ENCODE data around the gene CCDC33.

CCDC33 gene

GRCh38 chr15:74243431-74243830, 7.3 kb downstream of the CCDC33 start:
- Histone ChIP-seq H3K4me3 (ENCODE audit: insufficient read depth, low read depth, low read length) (no peak overlapping the region), H3K36me3 (ENCODE audit: control insufficient read depth, insufficient read depth, low read length) (no peaks in the 10 kb centered on the region), H3K27me3 (ENCODE audit: control insufficient read depth, insufficient read depth, low read length, poor library complexity, severe bottlenecking) (no peaks in the 10 kb centered on the region), H3K4me1 (ENCODE audit: control insufficient read depth, insufficient read depth, low read length) (peaks cover 58% of the 10 kb centered on the region), H3K9me3 (ENCODE audit: control insufficient read depth, low read length) (no peaks in the 10 kb centered on the region), H3K27ac (ENCODE audit: insufficient read depth, low read depth, low read length, poor library complexity, severe bottlenecking) (no peak overlapping the region)
- 81% methylated on average over 7 of the region's 7 CpGs for WGBS, 2 experiments

DNA sequence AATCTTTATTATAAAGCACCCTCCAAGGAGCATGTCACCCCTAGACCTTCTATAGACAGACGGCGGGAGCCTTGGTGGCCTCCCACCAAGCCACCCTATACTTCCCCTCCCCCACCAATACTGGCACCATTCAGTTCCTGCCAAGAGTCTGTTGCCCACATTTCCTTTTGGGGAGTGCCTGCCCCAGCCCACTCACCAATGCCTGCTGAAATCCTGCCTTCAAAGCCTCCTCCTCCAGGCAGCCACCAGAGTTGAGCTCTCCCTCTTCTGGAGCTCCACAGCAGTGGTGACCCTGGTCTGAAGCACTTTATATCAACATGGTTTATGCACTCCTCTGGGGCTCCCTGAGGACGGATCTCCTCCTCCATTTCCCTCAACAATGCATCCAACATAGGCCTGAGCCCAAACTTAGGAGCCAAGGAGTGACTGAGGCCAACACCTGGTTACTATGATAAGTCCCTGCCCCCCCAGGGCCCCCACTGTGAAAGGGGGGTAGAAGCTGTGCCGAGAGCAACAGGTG, 8.8 kb downstream of the CCDC33 start:
- Histone ChIP-seq H3K9me3 (ENCODE audit: control insufficient read depth, low read length) (no peaks in the 10 kb centered on the region), H3K36me3 (ENCODE audit: control insufficient read depth, insufficient read depth, low read length) (no peaks in the 10 kb centered on the region), H3K4me3 (ENCODE audit: insufficient read depth, low read depth, low read length) (peak overlapping the region; percentile 15), H3K27me3 (ENCODE audit: control insufficient read depth, insufficient read depth, low read length, poor library complexity, severe bottlenecking) (no peaks in the 10 kb centered on the region), H3K4me1 (ENCODE audit: control insufficient read depth, insufficient read depth, low read length) (peaks cover 43% of the 10 kb centered on the region), H3K27ac (ENCODE audit: insufficient read depth, low read depth, low read length, poor library complexity, severe bottlenecking) (no peak overlapping the region)
- 61 to 62% methylated on average over 4 of the region's 4 CpGs for WGBS, 2 experiments

DNA sequence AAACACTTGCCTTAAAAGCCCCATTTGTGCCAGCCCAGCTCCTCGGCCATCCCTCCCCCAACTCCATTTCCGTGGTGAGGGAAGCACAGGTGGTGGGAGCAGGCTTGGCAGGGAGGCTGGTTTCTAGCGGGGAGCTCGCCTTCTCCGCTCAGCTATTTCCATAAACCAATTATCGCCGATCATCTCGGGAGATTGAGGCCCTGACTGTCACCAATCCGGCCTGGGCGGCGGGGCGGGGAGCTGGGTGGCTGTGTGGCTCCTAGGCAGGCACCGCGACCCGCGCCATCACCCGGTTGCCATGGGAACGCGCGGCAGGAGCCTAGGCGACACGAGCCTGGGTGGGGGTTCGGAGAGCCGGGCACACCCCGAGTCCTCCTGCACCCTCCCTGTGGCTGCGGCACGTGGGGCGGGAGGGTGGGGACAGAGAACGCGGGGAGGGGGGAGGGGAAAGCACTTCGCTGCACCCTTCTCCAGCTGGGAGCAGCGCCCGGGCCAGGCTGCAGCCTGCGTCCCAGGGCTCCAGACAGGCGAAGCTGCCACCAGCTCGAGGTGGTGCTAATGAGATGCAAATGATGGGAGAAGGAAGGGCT, 9.3 kb downstream of the CCDC33 start:
- peak overlapping the region; percentile 15 for H3K4me3 ChIP-seq (ENCODE audit: insufficient read depth, low read depth, low read length)
- H3K4me1 ChIP-seq (ENCODE audit: control insufficient read depth, insufficient read depth, low read length): peaks cover 40% of the 10 kb centered on the region
- no peaks in the 10 kb centered on the region for H3K36me3 ChIP-seq (ENCODE audit: control insufficient read depth, insufficient read depth, low read length)
- H3K9me3 ChIP-seq (ENCODE audit: control insufficient read depth, low read length): no peaks in the 10 kb centered on the region
- no peaks in the 10 kb centered on the region for H3K27me3 ChIP-seq (ENCODE audit: control insufficient read depth, insufficient read depth, low read length, poor library complexity, severe bottlenecking)
- no peak overlapping the region for H3K27ac ChIP-seq (ENCODE audit: insufficient read depth, low read depth, low read length, poor library complexity, severe bottlenecking)
- WGBS, 2 experiments: 2% methylated on average over 34 to 36 of the region's 36 CpGs

- H3K9me3 ChIP-seq (ENCODE audit: control insufficient read depth, low read length): no peaks in the 10 kb centered on the region
- no peak overlapping the region for H3K4me3 ChIP-seq (ENCODE audit: insufficient read depth, low read depth, low read length)
- no peaks in the 10 kb centered on the region for H3K36me3 ChIP-seq (ENCODE audit: control insufficient read depth, insufficient read depth, low read length)
- H3K27ac ChIP-seq (ENCODE audit: insufficient read depth, low read depth, low read length, poor library complexity, severe bottlenecking): no peak overlapping the region
- 78 to 79% methylated on average over 6 of the region's 6 CpGs for WGBS, 2 experiments
- no peaks in the 10 kb centered on the region for H3K27me3 ChIP-seq (ENCODE audit: control insufficient read depth, insufficient read depth, low read length, poor library complexity, severe bottlenecking)
- H3K4me1 ChIP-seq (ENCODE audit: control insufficient read depth, insufficient read depth, low read length): peaks cover 14% of the 10 kb centered on the region
These were observed 14.1 kb downstream of the CCDC33 start for GRCh38 chr15:74250266-74250665.

GRCh38 chr15:74251131-74251811, 15.1 kb downstream of the CCDC33 start:
- H3K36me3 ChIP-seq (ENCODE audit: control insufficient read depth, insufficient read depth, low read length): no peaks in the 10 kb centered on the region
- peaks cover 6% of the 10 kb centered on the region for H3K4me1 ChIP-seq (ENCODE audit: control insufficient read depth, insufficient read depth, low read length)
- no peak overlapping the region for H3K27ac ChIP-seq (ENCODE audit: insufficient read depth, low read depth, low read length, poor library complexity, severe bottlenecking)
- H3K27me3 ChIP-seq (ENCODE audit: control insufficient read depth, insufficient read depth, low read length, poor library complexity, severe bottlenecking): no peaks in the 10 kb centered on the region
- H3K9me3 ChIP-seq (ENCODE audit: control insufficient read depth, low read length): no peaks in the 10 kb centered on the region
- no peak overlapping the region for H3K4me3 ChIP-seq (ENCODE audit: insufficient read depth, low read depth, low read length)
- 91 to 92% methylated on average over 5 of the region's 5 CpGs for WGBS, 2 experiments

DNA sequence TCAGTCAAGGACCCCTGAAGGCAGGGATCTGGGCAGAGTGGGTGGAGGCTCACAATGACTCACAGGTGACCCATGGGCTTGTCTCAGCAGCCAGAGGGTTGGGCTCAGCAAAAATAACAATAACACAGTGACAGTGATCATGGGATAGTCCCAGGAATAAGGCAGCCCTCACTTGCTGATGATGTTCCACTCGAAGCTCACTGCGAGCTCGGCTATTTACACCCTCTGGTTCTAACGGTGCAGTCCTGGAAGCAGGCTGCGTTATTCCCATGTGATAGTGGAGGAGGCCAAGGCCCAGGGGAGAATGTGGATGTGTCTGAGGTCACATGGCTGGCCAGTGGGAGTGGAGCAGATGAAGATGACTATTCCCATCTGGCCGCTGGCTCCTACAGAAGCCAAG, 16.2 kb downstream of the CCDC33 start:
- Histone ChIP-seq H3K4me1 (ENCODE audit: control insufficient read depth, insufficient read depth, low read length) (peaks cover 6% of the 10 kb centered on the region), H3K36me3 (ENCODE audit: control insufficient read depth, insufficient read depth, low read length) (no peaks in the 10 kb centered on the region), H3K27ac (ENCODE audit: insufficient read depth, low read depth, low read length, poor library complexity, severe bottlenecking) (no peak overlapping the region), H3K9me3 (ENCODE audit: control insufficient read depth, low read length) (no peaks in the 10 kb centered on the region), H3K27me3 (ENCODE audit: control insufficient read depth, insufficient read depth, low read length, poor library complexity, severe bottlenecking) (no peaks in the 10 kb centered on the region), H3K4me3 (ENCODE audit: insufficient read depth, low read depth, low read length) (no peak overlapping the region)
- 95 to 96% methylated on average over 6 of the region's 6 CpGs for WGBS, 2 experiments

- Histone ChIP-seq H3K4me3 (ENCODE audit: insufficient read depth, low read depth, low read length) (no peak overlapping the region), H3K9me3 (ENCODE audit: control insufficient read depth, low read length) (no peaks in the 10 kb centered on the region), H3K27ac (ENCODE audit: insufficient read depth, low read depth, low read length, poor library complexity, severe bottlenecking) (no peak overlapping the region), H3K27me3 (ENCODE audit: control insufficient read depth, insufficient read depth, low read length, poor library complexity, severe bottlenecking) (no peaks in the 10 kb centered on the region), H3K36me3 (ENCODE audit: control insufficient read depth, insufficient read depth, low read length) (no peaks in the 10 kb centered on the region), H3K4me1 (ENCODE audit: control insufficient read depth, insufficient read depth, low read length) (peaks cover 6% of the 10 kb centered on the region)
- 88 to 95% methylated on average over 1 of the region's 1 CpG for WGBS, 2 experiments
These were observed 16.6 kb downstream of the CCDC33 start for GRCh38 chr15:74252721-74253120.

- Histone ChIP-seq H3K4me3 (ENCODE audit: insufficient read depth, low read depth, low read length) (no peak overlapping the region), H3K27ac (ENCODE audit: insufficient read depth, low read depth, low read length, poor library complexity, severe bottlenecking) (no peak overlapping the region), H3K9me3 (ENCODE audit: control insufficient read depth, low read length) (no peaks in the 10 kb centered on the region), H3K27me3 (ENCODE audit: control insufficient read depth, insufficient read depth, low read length, poor library complexity, severe bottlenecking) (no peaks in the 10 kb centered on the region), H3K4me1 (ENCODE audit: control insufficient read depth, insufficient read depth, low read length) (peaks cover 8% of the 10 kb centered on the region), H3K36me3 (ENCODE audit: control insufficient read depth, insufficient read depth, low read length) (no peaks in the 10 kb centered on the region)
- WGBS, 2 experiments: 77 to 79% methylated on average over 7 of the region's 7 CpGs
These were observed 17.2 kb downstream of the CCDC33 start for GRCh38 chr15:74253211-74253921.

- H3K36me3 ChIP-seq (ENCODE audit: control insufficient read depth, insufficient read depth, low read length): no peaks in the 10 kb centered on the region
- H3K27me3 ChIP-seq (ENCODE audit: control insufficient read depth, insufficient read depth, low read length, poor library complexity, severe bottlenecking): no peaks in the 10 kb centered on the region
- H3K9me3 ChIP-seq (ENCODE audit: control insufficient read depth, low read length): no peaks in the 10 kb centered on the region
- H3K27ac ChIP-seq (ENCODE audit: insufficient read depth, low read depth, low read length, poor library complexity, severe bottlenecking): no peak overlapping the region
- H3K4me1 ChIP-seq (ENCODE audit: control insufficient read depth, insufficient read depth, low read length): peaks cover 26% of the 10 kb centered on the region
- H3K4me3 ChIP-seq (ENCODE audit: insufficient read depth, low read depth, low read length): no peak overlapping the region
- WGBS, 2 experiments: 78 to 81% methylated on average over 6 of the region's 6 CpGs
These were observed 21.0 kb downstream of the CCDC33 start for GRCh38 chr15:74257105-74257504.

DNA sequence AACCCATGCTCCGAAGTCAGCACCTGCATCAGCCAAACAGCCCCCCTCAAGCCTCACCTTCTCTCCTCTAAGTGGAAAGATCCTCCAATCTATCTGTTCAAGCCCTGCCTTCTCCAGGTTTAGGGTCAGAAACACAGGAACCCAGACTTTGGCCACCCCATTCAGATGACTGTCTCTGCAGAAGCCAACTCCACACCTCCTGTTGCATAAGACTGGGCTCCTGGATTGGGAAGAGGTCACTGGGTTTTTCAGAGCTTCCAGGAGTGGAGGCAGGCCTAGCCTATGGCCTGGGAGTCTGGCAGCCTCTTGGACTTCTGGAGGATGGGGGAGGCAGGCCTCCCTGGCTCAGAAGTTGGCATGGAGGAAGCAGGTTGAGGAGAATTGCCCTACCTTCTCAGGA, 21.5 kb downstream of the CCDC33 start:
- 94 to 95% methylated on average over 1 of the region's 1 CpG for WGBS, 2 experiments
- Histone ChIP-seq H3K4me3 (ENCODE audit: insufficient read depth, low read depth, low read length) (no peak overlapping the region), H3K27ac (ENCODE audit: insufficient read depth, low read depth, low read length, poor library complexity, severe bottlenecking) (no peak overlapping the region), H3K36me3 (ENCODE audit: control insufficient read depth, insufficient read depth, low read length) (no peaks in the 10 kb centered on the region), H3K27me3 (ENCODE audit: control insufficient read depth, insufficient read depth, low read length, poor library complexity, severe bottlenecking) (no peaks in the 10 kb centered on the region), H3K4me1 (ENCODE audit: control insufficient read depth, insufficient read depth, low read length) (peaks cover 27% of the 10 kb centered on the region), H3K9me3 (ENCODE audit: control insufficient read depth, low read length) (no peaks in the 10 kb centered on the region)
